H9 (cell line): ENCODE results near the gene NANOS3. TPM values are rescaled to one million over a fixed set of nuclear protein-coding genes. Genes with fewer than 3 reads are reported as not detected.

Experiments
- DNase-seq: peaks from one replicate; pipeline ENCODE4 v3.0.0-alpha.2; 2017
- H2AFZ ChIP-seq: one replicate; pipeline ENCODE4 v1.6.1; 2013; ENCODE audit warnings: mild to moderate bottlenecking, low read length, control low read depth, moderate library complexity
- H2AK5ac ChIP-seq: 2 replicates; pipeline ENCODE4 v1.6.1; 2013; ENCODE audit warnings: low read length, control low read depth, mixed read lengths; ENCODE audit not compliant: insufficient read length
- H2BK120ac ChIP-seq: one replicate; pipeline ENCODE4 v1.6.1; 2013; ENCODE audit warnings: low read depth, mild to moderate bottlenecking, low read length, control low read depth, inconsistent platforms; ENCODE audit not compliant: poor library complexity, severe bottlenecking
- H2BK12ac ChIP-seq: 2 replicates; pipeline ENCODE4 v1.6.1; 2013; ENCODE audit warnings: low read length, control low read depth, mixed read lengths, low read depth; ENCODE audit not compliant: insufficient read length
- H2BK15ac ChIP-seq: 2 replicates; pipeline ENCODE4 v1.6.1; 2013; ENCODE audit warnings: low read depth, low read length, control low read depth
- H2BK20ac ChIP-seq: one replicate; pipeline ENCODE4 v1.6.1; 2013; ENCODE audit warnings: low read depth, mild to moderate bottlenecking, low read length, control low read depth, inconsistent platforms; ENCODE audit not compliant: poor library complexity, severe bottlenecking
- H2BK5ac ChIP-seq: 2 replicates; pipeline ENCODE4 v1.6.1; 2013; ENCODE audit warnings: low read length, control low read depth, mixed read lengths; ENCODE audit not compliant: insufficient read length
- H3K14ac ChIP-seq: 2 replicates; pipeline ENCODE4 v1.6.1; 2013; ENCODE audit warnings: low read length, control low read depth; ENCODE audit not compliant: insufficient read depth
- H3K18ac ChIP-seq: 2 replicates; pipeline ENCODE4 v1.6.1; 2013; ENCODE audit warnings: low read depth, mild to moderate bottlenecking, mixed read lengths, low read length, control low read depth; ENCODE audit not compliant: insufficient read length
- H3K23ac ChIP-seq: 2 replicates; pipeline ENCODE4 v1.6.1; 2013; ENCODE audit warnings: low read length, control low read depth, mixed read lengths, low read depth; ENCODE audit not compliant: insufficient read length
- H3K23me2 ChIP-seq: 2 replicates; pipeline ENCODE4 v1.6.1; 2013; ENCODE audit warnings: low read depth, mild to moderate bottlenecking, mixed read lengths, low read length, control low read depth; ENCODE audit not compliant: insufficient read length, poor library complexity, severe bottlenecking
- H3K27ac ChIP-seq: 2 replicates; pipeline ENCODE4 v1.5.1; 2013; ENCODE audit warnings: low read length, control low read depth, mixed read lengths, low read depth; ENCODE audit not compliant: insufficient read length
- H3K27me3 ChIP-seq: 2 replicates; pipeline ENCODE4 v1.6.1; 2013; ENCODE audit warnings: low read length, control low read depth, inconsistent platforms; ENCODE audit not compliant: insufficient read depth
- H3K4ac ChIP-seq: 2 replicates; pipeline ENCODE4 v1.6.1; 2013; ENCODE audit warnings: low read depth, mild to moderate bottlenecking, control low read depth, inconsistent platforms, low read length, moderate library complexity
- H3K4me1 ChIP-seq: 2 replicates; pipeline ENCODE4 v1.6.1; 2013; ENCODE audit warnings: low read length, control low read depth, inconsistent platforms; ENCODE audit not compliant: insufficient read depth
- H3K4me2 ChIP-seq: 2 replicates; pipeline ENCODE4 v1.6.1; 2013; ENCODE audit warnings: low read length, control low read depth, mixed read lengths; ENCODE audit not compliant: insufficient read length, insufficient read depth
- H3K56ac ChIP-seq: 2 replicates; pipeline ENCODE4 v1.6.1; 2013; ENCODE audit warnings: low read depth, mild to moderate bottlenecking, mixed read lengths, low read length, control low read depth; ENCODE audit not compliant: insufficient read length
- H3K79me1 ChIP-seq: 2 replicates; pipeline ENCODE4 v1.6.1; 2013; ENCODE audit warnings: low read depth, mild to moderate bottlenecking, moderate library complexity, low read length, control low read depth, inconsistent platforms; ENCODE audit not compliant: insufficient read depth, poor library complexity, severe bottlenecking
- H3K79me2 ChIP-seq: 2 replicates; pipeline ENCODE4 v1.6.1; 2013; ENCODE audit warnings: low read length, control low read depth, inconsistent platforms; ENCODE audit not compliant: insufficient read depth
- H3K9ac ChIP-seq: 2 replicates; pipeline ENCODE4 v1.6.1; 2013; ENCODE audit warnings: low read length, control low read depth, mixed read lengths; ENCODE audit not compliant: insufficient read length; ENCODE audit errors: extremely low read depth
- H3K9me3 ChIP-seq: one replicate; pipeline ENCODE4 v1.6.1; 2013; ENCODE audit warnings: low read depth, low read length, inconsistent platforms; ENCODE audit not compliant: control insufficient read depth
- H3T11ph ChIP-seq: one replicate; pipeline ENCODE4 v1.6.1; 2013; ENCODE audit warnings: mild to moderate bottlenecking, low read length, control low read depth, inconsistent platforms
- H4K20me1 ChIP-seq: one replicate; pipeline ENCODE4 v1.6.1; 2013; ENCODE audit not compliant: control insufficient read depth, insufficient read length, insufficient read depth
- H4K5ac ChIP-seq: 2 replicates; pipeline ENCODE4 v1.6.1; 2013; ENCODE audit warnings: low read depth, mild to moderate bottlenecking, mixed read lengths, low read length, control low read depth; ENCODE audit not compliant: insufficient read length
- H4K8ac ChIP-seq: replicated peaks from 2 replicates; pipeline ENCODE4 v1.6.1; 2013; ENCODE audit warnings: low read length, control low read depth, mixed read lengths, low read depth; ENCODE audit not compliant: insufficient read length
- H4K91ac ChIP-seq: 2 replicates; pipeline ENCODE4 v1.6.1; 2013; ENCODE audit warnings: low read depth, mild to moderate bottlenecking, moderate library complexity, mixed read lengths, low read length, control low read depth; ENCODE audit not compliant: insufficient read length
- H3K27ac Mint-ChIP-seq, 3 experiments: 2 replicates in 2 of 3; 3 replicates in 1 of 3; pipeline ENCODE4 v1.8.0; 2020 to 2021; ENCODE audit warnings: mixed read lengths in 3 of 3, mild to moderate bottlenecking in 1 of 3, moderate library complexity in 1 of 3
- H3K27me3 Mint-ChIP-seq: 2 replicates; pipeline ENCODE4 v1.8.0; 2021; ENCODE audit warnings: low read depth, mild to moderate bottlenecking, moderate library complexity, mixed read lengths
- H3K36me3 Mint-ChIP-seq, 3 experiments: 2 replicates in 2 of 3; 3 replicates in 1 of 3; pipeline ENCODE4 v1.8.0; 2020 to 2021; ENCODE audit warnings: low read depth in 3 of 3, mixed read lengths in 3 of 3; ENCODE audit not compliant: insufficient read depth in 1 of 3
- H3K4me1 Mint-ChIP-seq, 2 experiments: 2 replicates each; pipeline ENCODE4 v1.8.0; 2020; ENCODE audit warnings: mixed read lengths in 2 of 2
- H3K4me3 Mint-ChIP-seq, 2 experiments: 2 replicates in 1 of 2; 3 replicates in 1 of 2; pipeline ENCODE4 v1.8.0; 2020 to 2021; ENCODE audit warnings: mild to moderate bottlenecking in 2 of 2, mixed read lengths in 2 of 2, moderate library complexity in 1 of 2
- H3K9me3 Mint-ChIP-seq, 2 experiments: 2 replicates in 1 of 2; 3 replicates in 1 of 2; pipeline ENCODE4 v1.8.0; 2020; ENCODE audit warnings: mild to moderate bottlenecking in 2 of 2, mixed read lengths in 2 of 2, moderate library complexity in 1 of 2
- WGBS: extraction: QIAGEN DNeasy Blood & Tissue Kit; methylation state at CpG from one replicate; pipeline ENCODE4 v1.1.7; 2013; ENCODE audit warnings: missing lambda C conversion rate, low lambda C conversion rate, mixed read lengths; ENCODE audit not compliant: insufficient read length; ENCODE audit errors: extremely low coverage; 5-methylcytosine and 5-hydroxymethylcytosine counted together
- total RNA-seq: library from RNA; stranded (reverse); gene quantifications from 2 replicates; pipeline ENCODE4 v1.2.1, GENCODE V29; 2021
- TF ChIP-seq, protein P1 (sequence below): fragments of 200-600 bp; sonication (generic); conservative IDR thresholded peaks from 3 replicates; pipeline ENCODE4 v1.8.0; 2021; ENCODE audit warnings: antibody characterized with exemption, mild to moderate bottlenecking

The NANOS3 gene
- total RNA-seq, 1 experiment from 2014 or later, result not detected

GRCh38 chr19:13914777-13915176 lies 37.8 kb downstream of the NANOS3 start:
- Histone ChIP-seq H2AK5ac (no peak overlapping the region), H3K27me3 (no peaks in the 10 kb centered on the region), H2BK20ac (no peak overlapping the region), H3K79me2 (no peaks in the 10 kb centered on the region), H3K56ac (no peak overlapping the region), H3K14ac (no peak overlapping the region), H2BK12ac (no peak overlapping the region), H2BK5ac (no peak overlapping the region), H3K27ac (no peak overlapping the region), H3K9ac (no peak overlapping the region), H4K8ac (no peak overlapping the region), H4K5ac (no peak overlapping the region), H3K4ac (no peak overlapping the region), H3T11ph (no peak overlapping the region), H4K91ac (no peak overlapping the region), H3K4me1 (no peaks in the 10 kb centered on the region), H3K23me2 (no peaks in the 10 kb centered on the region), H3K79me1 (no peaks in the 10 kb centered on the region), H3K4me2 (no peak overlapping the region), H2BK120ac (no peak overlapping the region), H3K18ac (no peak overlapping the region), H4K20me1 (no peaks in the 10 kb centered on the region), H3K9me3 (no peaks in the 10 kb centered on the region), H2BK15ac (no peak overlapping the region), H3K23ac (no peak overlapping the region), H2AFZ (no peak overlapping the region)
- H3K27ac Mint-ChIP-seq, result no peak overlapping the region
- TF ChIP-seq, protein P1, sequence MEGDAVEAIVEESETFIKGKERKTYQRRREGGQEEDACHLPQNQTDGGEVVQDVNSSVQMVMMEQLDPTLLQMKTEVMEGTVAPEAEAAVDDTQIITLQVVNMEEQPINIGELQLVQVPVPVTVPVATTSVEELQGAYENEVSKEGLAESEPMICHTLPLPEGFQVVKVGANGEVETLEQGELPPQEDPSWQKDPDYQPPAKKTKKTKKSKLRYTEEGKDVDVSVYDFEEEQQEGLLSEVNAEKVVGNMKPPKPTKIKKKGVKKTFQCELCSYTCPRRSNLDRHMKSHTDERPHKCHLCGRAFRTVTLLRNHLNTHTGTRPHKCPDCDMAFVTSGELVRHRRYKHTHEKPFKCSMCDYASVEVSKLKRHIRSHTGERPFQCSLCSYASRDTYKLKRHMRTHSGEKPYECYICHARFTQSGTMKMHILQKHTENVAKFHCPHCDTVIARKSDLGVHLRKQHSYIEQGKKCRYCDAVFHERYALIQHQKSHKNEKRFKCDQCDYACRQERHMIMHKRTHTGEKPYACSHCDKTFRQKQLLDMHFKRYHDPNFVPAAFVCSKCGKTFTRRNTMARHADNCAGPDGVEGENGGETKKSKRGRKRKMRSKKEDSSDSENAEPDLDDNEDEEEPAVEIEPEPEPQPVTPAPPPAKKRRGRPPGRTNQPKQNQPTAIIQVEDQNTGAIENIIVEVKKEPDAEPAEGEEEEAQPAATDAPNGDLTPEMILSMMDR, result no peak
- H3K9me3 Mint-ChIP-seq, result no peaks in the 10 kb centered on the region
- no peaks in the 10 kb centered on the region for H3K4me1 Mint-ChIP-seq
- no CpG with 5 or more reads among the region's 3 CpGs for WGBS
- H3K4me3 Mint-ChIP-seq, result no peak overlapping the region
- DNase-seq, result no peak
- H3K27me3 Mint-ChIP-seq, result no peaks in the 10 kb centered on the region
- peaks cover 12 to 79% (median 42%) of the 10 kb centered on the region in 3 experiments; a peak in 6 of 7 replicates for H3K36me3 Mint-ChIP-seq
